Measurements from ENCODE around the gene WIPF1.

DNA sequence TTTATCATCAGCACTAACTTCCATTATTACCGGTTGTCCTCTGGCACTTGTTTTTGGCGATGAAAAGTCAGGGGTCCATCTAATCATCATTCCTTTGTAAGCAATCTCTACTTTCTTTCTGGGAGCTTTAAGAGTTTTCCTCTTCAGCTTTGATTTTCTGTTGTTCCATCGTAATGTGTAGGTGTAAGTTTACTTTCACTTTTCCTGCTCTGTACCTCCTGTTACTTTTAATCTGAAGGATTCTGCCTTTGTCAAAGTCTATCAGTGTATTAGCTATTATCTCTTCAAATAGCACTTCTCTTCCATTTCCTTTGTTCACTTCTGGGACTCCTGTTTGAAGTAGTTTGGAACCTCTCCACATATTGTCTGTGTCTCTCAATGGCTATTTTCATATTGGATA, 85.3 kb downstream of the WIPF1 start:
- TF ChIP-seq, protein P1, sequence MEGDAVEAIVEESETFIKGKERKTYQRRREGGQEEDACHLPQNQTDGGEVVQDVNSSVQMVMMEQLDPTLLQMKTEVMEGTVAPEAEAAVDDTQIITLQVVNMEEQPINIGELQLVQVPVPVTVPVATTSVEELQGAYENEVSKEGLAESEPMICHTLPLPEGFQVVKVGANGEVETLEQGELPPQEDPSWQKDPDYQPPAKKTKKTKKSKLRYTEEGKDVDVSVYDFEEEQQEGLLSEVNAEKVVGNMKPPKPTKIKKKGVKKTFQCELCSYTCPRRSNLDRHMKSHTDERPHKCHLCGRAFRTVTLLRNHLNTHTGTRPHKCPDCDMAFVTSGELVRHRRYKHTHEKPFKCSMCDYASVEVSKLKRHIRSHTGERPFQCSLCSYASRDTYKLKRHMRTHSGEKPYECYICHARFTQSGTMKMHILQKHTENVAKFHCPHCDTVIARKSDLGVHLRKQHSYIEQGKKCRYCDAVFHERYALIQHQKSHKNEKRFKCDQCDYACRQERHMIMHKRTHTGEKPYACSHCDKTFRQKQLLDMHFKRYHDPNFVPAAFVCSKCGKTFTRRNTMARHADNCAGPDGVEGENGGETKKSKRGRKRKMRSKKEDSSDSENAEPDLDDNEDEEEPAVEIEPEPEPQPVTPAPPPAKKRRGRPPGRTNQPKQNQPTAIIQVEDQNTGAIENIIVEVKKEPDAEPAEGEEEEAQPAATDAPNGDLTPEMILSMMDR (conservative IDR thresholded peaks at IDR 0.05) = no peak
- TF ChIP-seq ZFX (IDR thresholded peaks at IDR 0.05) = no peak

Data from C4-2B (cell line).